22Rv1 (cell line): ENCODE measurements around the gene GTPBP8.

Experiments
- H3K27ac ChIP-seq: fragments of 450-650 bp; 2 replicates; pipeline ENCODE4 v1.5.1; 2017
- CTCF ChIP-seq: fragments of 450-650 bp; IDR thresholded peaks from 2 replicates; pipeline ENCODE4 v1.5.1; 2017; ENCODE audit warnings: mild to moderate bottlenecking
- ZFX ChIP-seq: fragments of 450-650 bp; IDR thresholded peaks from 2 replicates; pipeline ENCODE4 v1.6.1; 2017; ENCODE audit warnings: antibody characterized with exemption, borderline replicate concordance

GTPBP8 gene

GRCh38 chr3:113000691-113001090 is 9.9 kb downstream of the GTPBP8 start:
- no peak for TF ChIP-seq CTCF
- no peak for TF ChIP-seq ZFX

DNA sequence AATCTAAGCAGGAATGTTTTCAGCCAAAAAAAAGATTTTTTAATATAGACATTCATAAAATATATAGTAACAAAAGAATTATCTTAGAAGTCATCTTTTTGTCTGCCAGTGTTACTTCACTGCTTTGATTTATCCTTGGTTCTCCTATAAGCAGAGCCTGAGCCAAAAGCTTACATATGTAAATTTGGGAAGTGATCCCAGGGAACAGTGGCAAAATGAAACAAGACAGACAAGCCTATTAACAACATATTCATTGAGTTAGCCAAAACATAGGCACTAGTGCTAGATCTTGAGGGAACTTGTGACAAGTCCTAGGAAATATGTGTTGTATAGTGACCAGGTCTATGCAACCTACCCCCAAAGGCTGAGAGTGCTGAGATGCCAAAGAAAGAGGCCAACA is 11.3 kb downstream of the GTPBP8 start:
- no peak overlapping the region for H3K27ac ChIP-seq
- no peak for TF ChIP-seq ZFX
- no peak for TF ChIP-seq CTCF

More at GRCh38 chr3:113000691-113001090, 9.9 kb downstream of the GTPBP8 start:
- H3K27ac ChIP-seq: no peak overlapping the region

- TF ChIP-seq ZFX (no peak), CTCF (no peak)
- H3K27ac ChIP-seq: no peak overlapping the region
Observed at GRCh38 chr3:113002679-113003078, 11.9 kb downstream of the GTPBP8 start.

GRCh38 chr3:113005611-113006010 is 14.8 kb downstream of the GTPBP8 start:
- no peak overlapping the region for H3K27ac ChIP-seq
- TF ChIP-seq CTCF (no peak), ZFX (no peak)

- H3K27ac ChIP-seq: no peak overlapping the region
- TF ChIP-seq ZFX (no peak), CTCF (no peak)
Observed at GRCh38 chr3:113006359-113007056, 15.7 kb downstream of the GTPBP8 start.

GRCh38 chr3:113008117-113008516 is 17.3 kb downstream of the GTPBP8 start:
- no peak overlapping the region for H3K27ac ChIP-seq
- no peak for TF ChIP-seq ZFX
- no peak for TF ChIP-seq CTCF

DNA sequence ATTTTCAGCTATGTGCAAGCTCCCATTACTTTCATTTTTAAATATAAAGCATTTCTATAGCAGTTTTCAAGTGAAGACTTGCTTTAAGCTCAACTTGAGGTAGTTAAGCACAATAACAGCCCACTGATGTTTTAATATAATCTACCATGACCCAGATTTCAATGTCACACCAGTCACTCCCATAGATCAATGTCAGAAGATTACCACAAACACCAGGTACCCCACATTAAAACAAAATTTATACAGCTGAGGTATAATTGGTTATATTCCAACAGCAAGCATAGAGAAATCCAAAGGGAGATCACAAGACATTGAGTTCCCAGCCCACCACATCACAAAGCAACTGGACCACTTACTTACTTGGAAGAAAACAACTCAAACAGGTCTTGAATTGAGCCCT is 22.8 kb downstream of the GTPBP8 start:
- TF ChIP-seq CTCF: no peak

More for the DNA sequence above, 22.8 kb downstream of the GTPBP8 start:
- H3K27ac ChIP-seq: no peak overlapping the region
